BJ (cell line): Measurements from ENCODE around the gene ARID3C. TPM values are rescaled to one million over a fixed set of nuclear protein-coding genes. Genes with fewer than 3 reads are reported as not detected.

Source experiments
- CTCF ChIA-PET: fragments of 350-600 bp; formaldehyde crosslinking; extraction: SDS; loops from one replicate; lab custom pipeline; 2021; ENCODE audit warnings: antibody characterized with exemption, inconsistent platforms; lab: Yijun Ruan, JAX
- POLR2A ChIA-PET: fragments of 300-600 bp; sonication (Branson Sonifier 250); formaldehyde crosslinking; extraction: SDS; loops from one replicate; lab custom pipeline; 2021; ENCODE audit warnings: antibody characterized with exemption; lab: Charles Lee
- DNase-seq: peaks from one replicate; pipeline ENCODE4 v3.0.0-alpha.2; 2011; ENCODE audit warnings: low read depth
- H3K27me3 ChIP-seq: 2 replicates; pipeline ENCODE4 v1.6.0; 2011; ENCODE audit warnings: low read length; ENCODE audit not compliant: control insufficient read depth, insufficient read depth
- H3K36me3 ChIP-seq: 2 replicates; pipeline ENCODE4 v1.5.1; 2011; ENCODE audit warnings: low read length; ENCODE audit not compliant: control insufficient read depth, insufficient read depth
- H3K4me3 ChIP-seq: 2 replicates; pipeline ENCODE4 v1.5.1; 2011; ENCODE audit warnings: low read depth, mild to moderate bottlenecking, control low read depth, low read length
- CTCF ChIP-seq: IDR thresholded peaks from 2 replicates; pipeline ENCODE4 v1.5.1; 2011; ENCODE audit warnings: low read depth, mild to moderate bottlenecking, control low read depth, inconsistent platforms, low read length, moderate library complexity; ENCODE audit not compliant: insufficient read depth
- polyA plus RNA-seq: library from polyadenylated mRNA; depleted of rRNA; stranded (reverse); fragments of >200 nt; gene quantifications from 2 replicates; pipeline ENCODE4 v1.2.3, GENCODE V29; 2011; rRNA removed
- small RNA-seq: library from RNA; depleted of rRNA; stranded (forward); fragments of <200 nt; gene quantifications from one replicate; pipeline ENCODE3, GENCODE V24; 2012; ENCODE audit warnings: low replicate concordance, low read depth; ENCODE audit not compliant: insufficient read length

The ARID3C gene
- polyA plus RNA-seq, 1 experiment: not detected

- TF ChIP-seq CTCF: no peak
- no peak for DNase-seq
- CTCF ChIA-PET: no interaction called here
- Histone ChIP-seq H3K27me3 (peaks cover 38% of the 10 kb centered on the region), H3K4me3 (no peak overlapping the region), H3K36me3 (no peaks in the 10 kb centered on the region)
- POLR2A ChIA-PET: no interaction called here
Measured at GRCh38 chr9:34574571-34574970, 54.3 kb downstream of the ARID3C start.

GRCh38 chr9:34573599-34574325 is 55.1 kb downstream of the ARID3C start:
- POLR2A ChIA-PET: no interaction called here
- Histone ChIP-seq H3K36me3 (no peaks in the 10 kb centered on the region), H3K27me3 (peaks cover 33% of the 10 kb centered on the region), H3K4me3 (no peak overlapping the region)
- no peak for TF ChIP-seq CTCF
- no peak for DNase-seq
- CTCF ChIA-PET: interaction anchor here (0.8 kb wide), 1 partner anchor 26 kb away, joined by 3 read pairs; no protein-coding TSS in a partner anchor

DNA sequence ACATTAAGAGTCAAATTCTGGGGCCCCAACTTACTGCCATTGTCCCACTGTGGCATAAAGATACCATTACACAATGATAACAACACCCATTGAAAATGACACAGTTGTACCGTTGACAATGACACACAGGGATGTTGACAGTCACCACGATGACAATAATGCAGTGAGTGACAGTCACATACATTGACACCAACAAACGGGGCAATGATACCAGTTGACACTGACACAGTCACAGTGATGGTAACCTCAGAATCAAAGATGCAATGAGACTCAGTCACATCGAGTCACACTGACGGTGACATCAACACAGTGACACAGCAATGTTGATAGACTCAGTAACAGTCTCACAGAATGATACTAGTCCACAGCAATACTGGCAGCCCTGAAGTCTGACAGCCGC is 56.2 kb downstream of the ARID3C start:
- DNase-seq: no peak
- CTCF ChIA-PET: no interaction called here
- TF ChIP-seq CTCF: no peak
- Histone ChIP-seq H3K4me3 (no peak overlapping the region), H3K27me3 (peaks cover 31% of the 10 kb centered on the region), H3K36me3 (no peaks in the 10 kb centered on the region)
- POLR2A ChIA-PET: no interaction called here

- no peak overlapping the region for H3K4me3 ChIP-seq
- H3K36me3 ChIP-seq: no peaks in the 10 kb centered on the region
- ChIA-PET POLR2A (no interaction called here), CTCF (interaction anchor here (1.2 kb wide), 1 partner anchor 32 kb away, joined by 4 read pairs; no protein-coding TSS in a partner anchor)
- TF ChIP-seq CTCF: no peak
- H3K27me3 ChIP-seq: peaks cover 30% of the 10 kb centered on the region
- no peak for DNase-seq
Measured at GRCh38 chr9:34572092-34572491, 56.8 kb downstream of the ARID3C start.

- TF ChIP-seq CTCF: no peak
- no peak for DNase-seq
- H3K36me3 ChIP-seq: no peaks in the 10 kb centered on the region
- CTCF ChIA-PET: interaction anchor here (0.7 to 1.5 kb wide), 3 partner anchors 9 to 32 kb away, joined by 3 to 4 read pairs (median 4); no protein-coding TSS in a partner anchor
- POLR2A ChIA-PET: no interaction called here
- H3K27me3 ChIP-seq: peaks cover 25% of the 10 kb centered on the region
- no peak overlapping the region for H3K4me3 ChIP-seq
Measured at GRCh38 chr9:34571481-34571810, 57.4 kb downstream of the ARID3C start.

Small RNA genes within 50 kb of the gene (small RNA-seq; reads per million reads assigned to genes)
- not detected for gene CCL27

Other genes with a start within 250 kb of the ARID3C start
- 10.7 and 17.8 TPM in 2 replicates for gene FAM219A, start 170.5 kb downstream of the ARID3C start, polyA plus RNA-seq
- gene DNAI1, start 170.3 kb downstream of the ARID3C start, polyA plus RNA-seq: not detected in 2 replicates
- 0.11 TPM in 1 of 2 replicates, not detected in the other for gene ENHO, start 106.1 kb downstream of the ARID3C start, polyA plus RNA-seq
- gene CNTFR, start 39.3 kb downstream of the ARID3C start, polyA plus RNA-seq: 0.09 TPM in 1 of 2 replicates, not detected in the other
- 32.9 and 38.8 TPM in 2 replicates for gene RPP25L, start 17.0 kb downstream of the ARID3C start, polyA plus RNA-seq
- gene DCTN3, start 8.6 kb downstream of the ARID3C start, polyA plus RNA-seq: 74.7 and 149 TPM in 2 replicates
- gene SIGMAR1, start 8.7 kb upstream of the ARID3C start, polyA plus RNA-seq: 65.4 and 95.5 TPM in 2 replicates
- 26.6 and 41.5 TPM in 2 replicates for gene GALT, start 17.6 kb upstream of the ARID3C start, polyA plus RNA-seq
- gene IL11RA, start 23.1 kb upstream of the ARID3C start, polyA plus RNA-seq: 21.8 and 38.4 TPM in 2 replicates
- 0.11 and 0.12 TPM in 2 replicates for gene CCL27, start 33.6 kb upstream of the ARID3C start, polyA plus RNA-seq
- gene CCL19, start 62.2 kb upstream of the ARID3C start, polyA plus RNA-seq: not detected in 2 replicates
- gene CCL21, start 81.1 kb upstream of the ARID3C start, polyA plus RNA-seq: not detected in 2 replicates